GM13977 (cell line): Measurements from ENCODE around the gene GNB5.
A peak's percentile ranks its signal among the peaks of the same experiment; 100 is the strongest.

ENCODE experiments used
- DNase-seq: peaks from one replicate; pipeline ENCODE4 v3.0.0; 2012; ENCODE audit warnings: low spot score
- in situ Hi-C: fragments of 300-500 bp; cut with MboI; formaldehyde crosslinking; loops from one replicate; pipeline ENCODE4 v1.12.0; 2022; ENCODE audit warnings: low sequenced_read_pairs, low pct_unique_long_range_greater_than_20kb, mixed read lengths, inconsistent platforms; ENCODE audit not compliant: unreplicated experiment
- TF ChIP-seq, protein P1 (sequence below): IDR thresholded peaks from 2 replicates; pipeline ENCODE4 v1.5.1; 2012; ENCODE audit warnings: mild to moderate bottlenecking, control low read depth; ENCODE audit not compliant: insufficient read depth; ENCODE audit errors: extremely low read depth, missing control alignments

GNB5 gene

DNA sequence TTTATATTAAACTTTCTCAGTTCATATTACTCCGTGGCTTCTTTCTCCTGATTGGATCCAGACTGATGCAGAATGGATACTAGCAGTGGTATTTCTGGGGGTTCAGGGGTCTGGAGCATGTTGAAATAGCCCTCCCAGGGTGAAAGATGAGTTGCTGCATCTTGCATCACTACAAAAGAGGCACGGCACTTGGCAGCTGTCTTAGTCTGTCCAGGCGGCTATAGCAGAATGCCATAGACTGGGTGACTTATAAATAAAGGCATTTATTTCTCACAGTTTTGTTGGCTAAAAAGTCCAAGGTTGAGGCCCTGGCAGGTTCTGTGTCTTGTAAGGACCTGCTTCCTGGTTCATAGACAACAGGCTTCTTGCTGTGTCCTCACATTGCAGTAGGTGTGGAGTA lies 78.0 kb downstream of the GNB5 start:
- in situ Hi-C loops: no loop called here
- no peak for DNase-seq
- TF ChIP-seq, protein P1, sequence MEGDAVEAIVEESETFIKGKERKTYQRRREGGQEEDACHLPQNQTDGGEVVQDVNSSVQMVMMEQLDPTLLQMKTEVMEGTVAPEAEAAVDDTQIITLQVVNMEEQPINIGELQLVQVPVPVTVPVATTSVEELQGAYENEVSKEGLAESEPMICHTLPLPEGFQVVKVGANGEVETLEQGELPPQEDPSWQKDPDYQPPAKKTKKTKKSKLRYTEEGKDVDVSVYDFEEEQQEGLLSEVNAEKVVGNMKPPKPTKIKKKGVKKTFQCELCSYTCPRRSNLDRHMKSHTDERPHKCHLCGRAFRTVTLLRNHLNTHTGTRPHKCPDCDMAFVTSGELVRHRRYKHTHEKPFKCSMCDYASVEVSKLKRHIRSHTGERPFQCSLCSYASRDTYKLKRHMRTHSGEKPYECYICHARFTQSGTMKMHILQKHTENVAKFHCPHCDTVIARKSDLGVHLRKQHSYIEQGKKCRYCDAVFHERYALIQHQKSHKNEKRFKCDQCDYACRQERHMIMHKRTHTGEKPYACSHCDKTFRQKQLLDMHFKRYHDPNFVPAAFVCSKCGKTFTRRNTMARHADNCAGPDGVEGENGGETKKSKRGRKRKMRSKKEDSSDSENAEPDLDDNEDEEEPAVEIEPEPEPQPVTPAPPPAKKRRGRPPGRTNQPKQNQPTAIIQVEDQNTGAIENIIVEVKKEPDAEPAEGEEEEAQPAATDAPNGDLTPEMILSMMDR: no peak

DNA sequence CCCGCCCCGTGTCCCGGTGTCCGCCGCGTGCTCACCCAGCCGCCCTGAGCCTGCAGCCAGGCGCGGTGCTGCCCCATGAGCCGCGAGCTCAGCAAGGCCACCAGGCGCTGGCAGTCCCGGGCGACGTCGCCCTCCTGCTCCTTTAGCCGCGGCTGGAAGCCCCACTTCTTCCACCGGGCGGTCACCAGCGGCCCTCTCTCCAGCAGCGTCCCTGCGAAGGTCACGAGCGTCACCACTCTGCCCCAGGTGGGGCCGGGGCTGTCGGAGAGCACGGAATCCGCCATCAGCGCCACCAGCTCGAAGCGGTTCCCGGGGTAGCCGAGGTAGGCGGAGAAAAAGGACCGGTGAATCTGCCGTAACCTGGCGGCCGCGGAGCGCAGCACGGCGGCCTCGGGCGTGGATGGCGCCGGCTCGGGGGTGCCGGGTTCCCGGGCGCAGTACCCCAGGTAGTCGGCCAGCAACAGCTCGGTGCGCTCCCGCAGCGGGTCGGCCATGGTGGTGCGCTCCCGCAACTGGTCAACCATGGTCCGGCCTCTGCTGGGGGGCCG lies 78.9 kb downstream of the GNB5 start:
- TF ChIP-seq, protein P1: peak; percentile 4
- in situ Hi-C loops: no loop called here
- DNase-seq: peak; percentile 76

DNA sequence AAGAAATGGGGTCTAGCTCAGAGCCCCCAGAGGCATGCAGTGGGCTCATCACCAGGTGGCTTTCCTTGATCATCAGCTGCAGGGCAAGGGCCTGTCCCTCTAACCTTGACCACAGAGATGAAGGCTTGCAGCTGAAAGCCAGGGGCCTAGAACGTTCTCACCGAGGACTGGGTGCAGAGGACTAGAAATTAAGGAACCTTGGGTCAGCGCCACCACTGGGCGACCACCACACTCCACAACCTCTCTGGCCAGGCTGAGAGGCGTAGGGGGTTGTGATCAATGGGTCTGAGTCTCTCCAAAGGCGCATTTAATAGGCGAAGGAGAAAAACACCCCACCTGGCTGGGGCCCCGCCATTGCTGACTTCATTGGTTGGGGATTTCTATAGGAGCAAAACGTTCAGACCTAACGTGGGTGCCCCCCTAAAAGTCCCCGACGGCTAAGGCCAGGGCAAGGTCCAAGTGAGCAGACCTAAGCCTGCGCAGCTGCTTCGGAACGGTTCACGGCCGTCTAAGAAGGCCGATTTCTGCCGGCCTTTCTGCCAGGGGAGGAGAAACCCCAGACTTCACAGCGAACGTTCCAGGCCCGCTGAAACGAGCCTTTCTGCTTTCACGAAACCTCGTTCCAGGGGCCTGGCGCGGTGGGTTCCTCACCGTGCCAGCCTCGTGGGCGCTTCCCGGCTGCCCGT lies 79.5 kb downstream of the GNB5 start:
- DNase-seq: peak; percentile 44
- in situ Hi-C loops: no loop called here
- TF ChIP-seq, protein P1: no peak

DNA sequence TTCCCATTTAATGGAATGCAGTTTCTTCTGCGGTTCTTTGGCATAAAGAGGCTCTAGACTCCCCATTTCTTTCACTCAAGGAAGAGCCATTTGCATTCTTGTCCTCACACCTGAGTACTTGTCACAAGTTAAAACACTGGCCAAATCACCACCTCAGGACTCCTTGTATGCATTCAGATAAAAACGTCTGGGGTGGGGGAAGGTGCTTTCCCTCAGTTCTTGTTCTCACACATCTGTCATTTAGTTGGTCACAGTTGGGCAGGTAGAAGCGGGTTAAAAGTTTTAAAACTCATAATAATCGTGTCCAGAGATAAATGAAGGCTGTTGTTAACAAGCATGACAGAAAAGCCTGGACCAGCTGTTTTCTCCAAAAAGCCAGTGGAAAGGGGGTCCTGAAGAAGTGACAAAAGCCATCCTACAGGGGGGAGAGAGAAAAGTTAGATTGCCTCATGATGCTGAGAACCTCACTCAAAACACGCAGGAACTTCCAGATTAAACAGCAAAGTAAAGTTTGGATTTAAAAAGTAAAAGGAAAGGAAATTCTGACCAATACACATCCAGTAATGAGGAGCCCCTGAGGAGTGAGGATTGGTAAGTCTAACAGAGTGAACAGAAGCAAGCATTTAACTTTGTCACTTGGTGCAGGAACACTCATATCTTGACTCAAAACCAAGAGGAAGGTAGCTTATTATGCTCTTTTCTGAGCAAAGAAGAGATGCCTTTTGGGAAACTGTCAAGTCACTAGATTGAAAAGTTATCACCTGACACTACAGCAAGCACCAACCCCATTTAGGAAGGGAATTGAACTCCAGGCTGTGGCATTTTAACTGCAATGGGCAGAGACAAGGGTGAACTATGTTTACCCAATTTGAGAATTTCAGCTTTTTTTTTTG lies 81.4 kb downstream of the GNB5 start:
- peak; percentile 70 for DNase-seq
- in situ Hi-C loops: no loop called here
- TF ChIP-seq, protein P1: no peak

DNA sequence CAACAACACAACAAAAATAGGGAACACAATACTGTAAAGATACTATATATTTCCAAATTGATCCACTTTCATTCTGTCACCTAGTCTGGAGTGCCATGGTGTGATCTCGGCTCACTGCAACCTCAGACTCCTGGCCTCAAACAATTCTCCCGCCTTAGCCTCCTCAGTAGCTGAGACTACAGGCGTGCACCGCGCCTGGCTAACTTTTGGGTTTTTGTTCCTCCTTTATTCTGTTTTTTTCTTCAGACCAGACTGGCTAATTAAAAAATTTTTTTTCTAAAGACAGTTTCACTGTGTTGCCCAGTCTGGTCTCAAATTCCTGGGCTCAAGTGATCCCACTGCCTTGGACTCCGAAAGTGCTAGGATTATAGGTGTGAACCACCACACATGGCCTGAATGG lies 84.0 kb downstream of the GNB5 start:
- no peak for DNase-seq
- TF ChIP-seq, protein P1: no peak
- in situ Hi-C loops: no loop called here

DNA sequence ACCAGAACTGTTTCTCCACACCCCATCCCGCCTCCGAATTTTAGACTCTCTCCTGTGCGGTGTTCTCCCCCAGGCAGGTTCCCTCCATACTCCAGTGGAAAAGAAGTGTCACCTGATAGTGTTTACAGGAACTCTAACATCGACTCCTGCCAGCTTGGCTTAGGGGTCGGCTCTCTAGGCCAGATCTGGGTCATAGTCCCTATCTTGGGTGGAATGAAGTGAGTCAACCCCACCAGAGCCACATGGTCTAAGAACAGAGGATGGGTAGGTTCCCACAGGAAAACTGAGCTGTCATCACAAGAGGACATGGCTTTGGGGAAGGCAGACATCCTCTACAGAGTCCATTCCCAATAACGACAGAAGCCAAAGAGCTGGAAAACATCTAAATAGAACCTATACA lies 84.6 kb downstream of the GNB5 start:
- no peak for DNase-seq
- TF ChIP-seq, protein P1: no peak
- in situ Hi-C loops: no loop called here
